Stimulated activated CD8-positive, alpha-beta memory T cell treated with anti-CD3 and anti-CD28 coated beads, Interleukin-7, amount 100 ng/mL, for 24 hours (primary cell): Measurements from ENCODE around the gene SLC43A3.
"Not testable (repeated sequence)": the region's sequence is repeated elsewhere in the genome, so short reads cannot be mapped to it uniquely, and the experiment has no call there.

ENCODE experiments used
- DNase-seq: peaks from one replicate; pipeline ENCODE4 v3.0.0-alpha.2; 2020; ENCODE audit warnings: low read depth

Gene SLC43A3

DNA sequence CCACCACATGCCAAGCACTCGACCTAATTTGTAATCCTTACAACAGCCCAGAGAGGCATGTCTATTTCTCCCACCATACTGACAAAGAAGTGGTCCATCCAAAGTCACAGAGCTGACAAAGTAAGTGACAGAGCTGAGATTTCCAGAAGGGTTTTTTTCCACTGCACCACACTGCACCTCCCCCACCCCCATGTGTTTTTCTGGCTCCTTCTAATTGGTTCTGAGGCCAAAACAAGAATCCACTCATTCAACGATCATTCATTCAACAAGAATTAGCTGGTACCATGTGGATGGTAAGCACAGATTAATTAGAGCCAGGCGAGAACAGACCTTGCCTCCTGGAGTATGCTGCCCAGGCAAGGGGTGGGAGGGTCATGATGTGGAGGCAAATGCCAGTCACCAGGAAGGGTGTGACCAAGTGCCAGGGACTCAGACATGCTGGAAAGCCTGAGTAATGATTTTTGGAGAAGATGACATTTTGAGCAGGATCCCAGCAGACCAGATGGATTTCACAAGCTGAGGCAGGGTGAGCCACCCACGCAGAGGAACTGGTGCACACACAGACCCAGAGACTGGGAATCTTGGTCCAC, 21.6 kb downstream of the SLC43A3 start:
- DNase-seq: no peak

GRCh38 chr11:57403802-57404147, 23.1 kb downstream of the SLC43A3 start:
- no peak for DNase-seq

DNA sequence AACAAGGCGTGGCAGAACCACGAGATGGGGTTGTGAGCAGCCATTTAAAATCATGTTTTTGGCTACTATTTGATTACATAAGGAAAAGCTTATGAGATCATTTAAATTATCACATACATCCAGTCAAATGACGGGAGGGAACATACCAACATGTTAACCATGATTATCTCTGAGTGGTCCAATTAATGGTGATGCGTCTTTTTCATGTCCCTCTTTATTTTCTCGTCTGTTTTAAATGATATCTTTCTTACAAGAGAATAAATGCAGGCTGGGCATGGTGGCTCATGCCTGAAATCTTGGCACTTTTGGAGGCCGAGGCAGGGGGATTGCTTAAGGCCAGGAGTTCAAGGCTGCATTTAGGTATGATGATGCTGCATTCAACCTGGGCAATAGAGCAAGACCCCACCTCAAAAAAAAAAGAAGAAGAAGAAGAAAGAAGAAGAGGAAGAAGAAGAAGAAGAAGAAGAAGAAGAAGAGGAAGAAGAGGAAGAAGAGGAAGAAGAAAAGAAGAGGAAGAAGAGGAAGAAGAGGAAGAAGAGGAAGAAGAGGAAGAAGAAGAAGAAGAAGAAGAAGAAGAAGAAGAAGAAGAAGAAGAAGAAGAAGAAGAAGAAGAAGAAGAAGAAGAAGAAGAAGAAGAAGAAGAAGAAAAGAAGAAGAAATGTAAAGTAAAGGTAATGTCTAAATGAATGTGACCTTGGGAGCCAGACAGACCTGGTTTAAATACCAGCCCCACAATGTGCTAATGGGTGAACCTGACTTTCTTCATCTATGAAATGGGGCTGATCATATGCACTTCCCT, 23.7 kb downstream of the SLC43A3 start:
- DNase-seq: not testable (repeated sequence)

DNA sequence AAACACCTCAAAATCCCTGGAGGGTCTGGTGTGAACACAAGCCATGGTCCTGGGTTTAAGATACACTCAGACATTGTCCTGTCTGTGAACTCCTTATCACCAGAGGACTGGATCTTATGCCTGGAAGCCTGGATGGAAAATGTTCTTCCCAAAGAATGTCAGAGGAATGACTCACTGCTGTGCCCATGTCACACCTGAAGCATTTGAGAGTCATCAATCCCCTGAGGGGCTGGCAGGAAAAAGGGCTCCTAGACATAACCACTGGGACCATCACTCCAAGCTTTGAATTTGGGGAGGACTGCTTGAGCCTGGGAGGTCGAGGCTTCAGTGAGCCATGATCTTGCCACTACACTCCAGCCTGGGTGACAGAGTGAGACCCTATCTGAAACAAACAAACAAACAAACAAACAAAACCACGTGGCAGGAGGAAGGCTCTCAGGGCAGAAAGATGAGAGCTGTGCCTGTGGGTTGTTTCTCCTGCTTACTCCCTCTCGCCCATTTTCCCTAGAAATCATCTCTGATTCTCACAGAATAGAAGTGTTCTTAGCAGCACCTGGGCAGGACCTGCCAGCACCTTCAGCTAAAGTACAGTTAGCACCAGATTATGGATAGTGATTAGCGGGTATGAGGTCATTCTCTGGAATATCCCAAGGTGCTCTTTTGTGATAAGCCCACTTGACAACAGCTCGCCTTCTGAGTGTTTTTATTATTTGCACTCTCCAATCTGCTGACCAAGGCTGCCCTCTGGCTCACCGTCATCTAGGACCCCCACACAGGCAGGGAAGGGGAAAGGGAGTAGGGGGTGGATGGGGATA, 24.5 kb downstream of the SLC43A3 start:
- no peak for DNase-seq

DNA sequence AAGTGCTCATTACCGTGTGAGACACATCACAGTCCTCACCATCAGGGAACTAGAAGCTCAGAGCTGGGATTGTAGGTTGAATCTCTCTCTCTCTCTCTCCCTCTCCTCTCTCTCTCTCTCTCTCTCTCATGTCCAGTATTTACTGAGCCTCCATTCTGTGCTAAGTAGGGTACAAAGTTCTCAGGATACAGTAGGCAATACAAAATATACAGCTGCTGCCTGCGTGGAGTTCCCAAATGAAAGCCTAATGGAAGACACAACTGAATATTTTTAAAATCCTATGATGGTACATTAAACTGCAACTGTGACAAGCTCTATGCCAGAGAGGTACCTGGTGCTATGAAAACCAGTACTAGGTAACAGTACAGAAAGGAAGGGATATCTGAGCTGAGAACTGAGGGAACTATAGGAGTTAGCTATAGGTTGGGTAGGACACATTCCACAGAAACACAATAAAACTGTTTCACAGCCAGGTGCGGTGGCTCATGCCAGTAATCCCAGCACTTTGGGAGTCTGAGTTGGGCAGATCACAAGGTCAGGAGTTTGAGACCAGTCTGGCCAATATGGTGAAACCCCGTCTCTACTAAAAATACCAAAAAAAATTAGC, 26.8 kb downstream of the SLC43A3 start:
- no peak for DNase-seq

DNA sequence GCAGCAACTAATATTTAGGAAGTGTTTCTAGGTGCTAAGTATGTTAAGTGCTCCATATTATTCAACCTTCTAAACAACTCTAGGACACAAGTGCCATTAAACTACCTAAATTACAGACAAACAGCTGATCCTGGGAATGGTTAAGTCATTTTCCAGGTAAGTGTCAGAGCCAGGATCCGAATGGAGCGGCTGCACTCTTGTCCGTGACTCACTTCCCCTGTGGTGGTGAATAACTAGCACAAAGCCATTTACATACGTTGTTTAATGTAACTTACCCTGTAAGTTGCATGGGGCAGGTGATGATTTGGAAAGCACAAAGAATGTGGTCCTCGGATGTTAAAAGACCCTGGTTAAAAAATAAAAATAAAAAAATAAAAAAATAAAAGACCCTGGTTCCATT, 27.7 kb downstream of the SLC43A3 start:
- no peak for DNase-seq

- DNase-seq: no peak
Measured at GRCh38 chr11:57397394-57397990, 29.4 kb downstream of the SLC43A3 start.

GRCh38 chr11:57396744-57397143, 30.2 kb downstream of the SLC43A3 start:
- DNase-seq: no peak

DNA sequence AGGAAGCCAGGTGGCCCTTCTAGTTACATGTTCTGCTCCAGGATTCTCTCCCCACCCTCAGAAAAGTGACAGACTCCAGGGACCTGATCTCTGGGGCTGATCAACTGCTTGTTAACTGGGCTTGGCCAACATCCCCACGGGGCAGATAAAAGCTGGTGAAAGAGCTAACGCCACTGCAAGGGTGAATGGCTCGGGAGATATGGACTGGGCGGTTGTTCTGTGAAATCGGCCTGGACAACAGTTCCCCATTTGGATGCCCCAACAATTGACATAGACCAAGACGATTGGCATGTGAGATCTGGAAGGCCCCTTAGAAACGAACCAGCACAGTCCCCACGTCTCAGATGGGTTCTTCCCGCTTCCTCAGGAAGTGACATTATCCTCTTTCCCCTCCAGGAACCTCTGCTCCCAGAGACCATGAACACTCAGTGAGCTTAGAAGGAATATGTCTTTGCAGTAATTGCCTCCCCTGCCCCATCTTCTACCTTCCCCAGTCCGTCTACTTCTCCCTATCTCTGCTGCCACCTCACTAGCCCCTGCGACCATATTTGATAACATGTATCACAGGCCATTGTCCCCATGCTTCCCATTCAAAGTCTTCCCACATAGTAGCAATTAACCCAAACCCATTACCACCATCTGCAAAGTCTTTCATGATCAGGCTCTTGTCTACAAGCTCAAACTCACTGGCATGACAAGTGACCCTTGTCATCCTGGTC, 30.9 kb downstream of the SLC43A3 start:
- no peak for DNase-seq

GRCh38 chr11:57394203-57394965, 32.5 kb downstream of the SLC43A3 start:
- DNase-seq: no peak

DNA sequence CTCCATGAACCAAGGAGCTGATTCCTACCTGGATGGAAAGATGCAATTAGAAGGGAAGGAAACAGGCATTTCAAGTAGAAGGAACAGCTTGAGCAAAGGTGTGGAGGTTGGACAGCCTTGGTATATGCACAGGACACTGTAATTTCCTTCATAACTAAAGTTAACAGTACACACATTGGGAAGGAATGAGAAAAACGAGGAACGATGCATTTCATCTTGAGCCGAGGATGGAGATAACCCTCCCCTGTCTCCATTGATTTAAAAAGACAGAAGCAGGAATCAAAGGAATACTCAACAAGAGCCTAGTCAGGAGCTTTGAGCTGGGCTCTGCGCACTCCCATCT, 34.2 kb downstream of the SLC43A3 start:
- DNase-seq: no peak

- DNase-seq: no peak
Measured at GRCh38 chr11:57392066-57392762, 34.7 kb downstream of the SLC43A3 start.

DNA sequence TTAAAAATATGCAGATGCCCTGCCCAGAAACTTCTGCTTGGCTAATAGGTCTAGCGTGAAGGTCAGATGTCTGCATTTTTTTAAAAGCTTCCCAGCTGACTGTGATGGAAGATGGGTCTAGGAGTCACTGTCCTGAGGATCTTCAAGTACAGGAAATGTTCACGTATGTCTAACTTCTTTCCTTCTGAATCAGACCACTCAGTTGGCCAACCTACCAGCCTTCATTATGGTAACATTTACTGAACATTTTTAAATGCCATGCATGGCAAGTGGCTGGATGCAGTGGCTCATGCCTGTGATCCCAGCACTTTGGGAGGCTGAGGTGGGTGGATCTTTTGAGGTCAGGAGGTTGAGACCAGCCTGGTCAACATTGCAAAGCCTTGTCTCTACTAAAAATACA, 35.4 kb downstream of the SLC43A3 start:
- no peak for DNase-seq

DNA sequence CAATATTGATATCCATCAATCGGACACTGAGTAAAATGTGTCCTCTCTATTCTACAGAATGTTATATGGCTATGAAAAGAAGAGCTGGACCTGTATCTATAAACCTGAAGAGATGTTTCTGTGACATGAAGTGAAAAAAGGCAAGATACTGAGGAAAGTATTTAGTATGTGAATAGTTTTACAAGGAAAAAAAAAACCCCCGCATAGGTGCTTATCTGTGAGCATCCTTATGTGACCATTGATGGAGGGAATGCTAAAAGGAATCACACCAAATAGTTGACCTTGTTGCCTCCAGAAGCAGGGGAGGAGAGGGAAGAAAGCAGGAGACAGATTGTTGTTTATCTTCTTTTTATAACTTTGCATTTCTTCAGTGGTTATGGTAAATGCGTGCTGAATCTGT, 35.8 kb downstream of the SLC43A3 start:
- DNase-seq: no peak

GRCh38 chr11:57390535-57390934, 36.4 kb downstream of the SLC43A3 start, which contains the start of gene PRG2:
Gene PRG2, minus strand, starts transcription at chr11:57390650. Its CDS starts 706 bp downstream, at chr11:57389944.
- no peak for DNase-seq

- DNase-seq: no peak
Measured at GRCh38 chr11:57387289-57388030, 39.5 kb downstream of the SLC43A3 start.

DNA sequence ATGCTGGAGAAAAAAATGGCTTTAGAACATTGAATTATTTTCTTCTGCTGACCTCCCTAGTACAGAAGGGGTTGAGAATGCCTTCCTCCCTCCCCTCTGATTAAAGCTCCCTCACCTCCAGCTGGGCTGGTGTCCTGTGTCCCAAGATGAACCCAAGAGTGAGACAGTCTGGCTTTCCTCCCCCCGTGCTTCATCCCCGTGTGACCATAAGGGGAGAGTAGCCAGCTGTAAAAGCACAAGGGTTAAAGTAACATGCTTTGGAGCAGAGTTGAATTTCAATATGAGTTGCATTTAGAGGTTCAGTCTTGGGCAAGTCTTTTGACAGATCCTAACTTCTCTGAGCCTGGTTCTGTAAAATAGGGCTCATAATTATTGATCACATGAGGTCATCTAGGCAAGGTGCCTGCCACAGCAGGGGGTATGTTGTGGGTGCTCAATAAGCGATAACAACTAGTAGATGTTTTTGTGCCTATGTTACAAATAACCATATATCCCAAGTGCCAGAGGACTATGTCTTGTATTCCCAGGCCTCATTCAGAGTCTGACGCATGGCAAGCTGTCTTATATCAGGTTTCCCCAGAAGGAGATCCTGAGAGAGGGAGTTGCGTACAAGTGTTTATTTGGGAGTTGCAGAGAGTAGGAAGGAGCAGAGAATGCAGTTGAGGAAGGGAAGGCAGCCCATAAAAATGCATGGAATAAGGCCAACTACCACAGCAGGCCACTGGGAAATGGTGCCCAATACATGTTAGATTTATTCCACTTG, 40.6 kb downstream of the SLC43A3 start:
- no peak for DNase-seq

GRCh38 chr11:57380975-57381374, 45.9 kb downstream of the SLC43A3 start, which contains the start of gene PRG3:
Gene PRG3, minus strand, starts transcription at chr11:57381150. Its CDS starts 442 bp downstream, at chr11:57380708.
- DNase-seq: no peak

GRCh38 chr11:57379732-57380131, 47.2 kb downstream of the SLC43A3 start:
- no peak for DNase-seq
